ENCODE results near the gene MAOA. TPM values are rescaled to one million over a fixed set of nuclear protein-coding genes. Genes with fewer than 3 reads are reported as not detected.

The MAOA gene
- total RNA-seq, 1 experiment from 2014 or later = 0.23 TPM

DNA sequence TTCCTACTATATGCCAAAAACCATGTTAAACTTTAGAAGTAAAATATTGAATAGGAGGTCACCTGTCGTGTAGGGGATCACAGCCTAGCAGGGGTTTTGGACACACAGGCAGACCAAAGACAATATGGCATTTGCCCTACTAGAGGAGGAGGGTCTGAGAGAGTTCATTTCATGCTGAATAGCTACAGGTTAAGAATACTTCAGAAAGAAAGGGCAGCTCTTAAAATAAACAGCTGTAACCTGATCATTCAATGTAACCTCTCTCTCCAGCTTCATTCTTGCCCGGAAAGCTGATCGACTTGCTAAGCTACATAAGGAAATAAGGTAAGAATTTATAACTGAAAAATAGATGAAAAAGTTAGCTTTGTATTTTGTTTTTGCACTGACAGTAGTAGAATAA is 79.9 kb downstream of the MAOA start:
- POLR2A ChIA-PET = no interaction called here

DNA sequence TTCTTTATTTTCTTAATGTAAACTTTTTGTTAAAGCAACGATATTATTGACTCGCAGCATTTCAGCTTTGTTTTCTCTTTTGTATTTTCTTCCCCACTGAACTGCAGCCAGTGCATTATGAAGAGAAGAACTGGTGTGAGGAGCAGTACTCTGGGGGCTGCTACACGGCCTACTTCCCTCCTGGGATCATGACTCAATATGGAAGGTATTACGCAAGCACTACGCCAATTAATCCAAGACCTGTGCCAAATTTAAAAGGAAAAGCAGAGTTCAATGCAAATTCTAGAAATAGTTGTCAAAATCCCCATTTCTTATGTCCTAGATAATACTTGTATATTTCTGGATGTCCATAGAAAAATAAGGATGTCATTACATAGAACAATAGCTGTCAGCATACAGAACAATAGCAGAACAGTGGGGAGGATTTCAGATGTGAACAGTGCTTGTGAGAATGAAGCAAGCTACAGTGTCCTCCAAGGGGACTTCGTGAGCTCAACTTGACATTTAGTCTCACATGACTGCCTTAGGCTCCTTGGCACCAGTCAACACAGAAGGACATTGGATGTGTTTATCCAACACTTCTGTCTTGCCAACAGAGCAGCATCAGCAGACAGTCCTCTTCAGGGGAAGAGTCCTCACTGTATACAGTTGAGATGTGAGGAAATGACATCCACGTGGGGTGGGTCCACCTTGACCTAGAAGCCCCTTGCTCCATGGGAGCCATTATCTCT is 85.9 kb downstream of the MAOA start:
- Histone ChIP-seq H3K27me3 (ENCODE audit: control insufficient read depth, insufficient read depth, low read length) (no peaks in the 10 kb centered on the region), H3K36me3 (ENCODE audit: control insufficient read depth, insufficient read depth, low read length) (no peaks in the 10 kb centered on the region), H3K4me1 (ENCODE audit: control insufficient read depth, insufficient read depth, low read length) (no peaks in the 10 kb centered on the region), H3K4me3 (ENCODE audit: low read depth in 2 of 2, low read length in 2 of 2) (no peak overlapping the region), H3K9me3 (ENCODE audit: control insufficient read depth, insufficient read depth, low read depth, low read length) (no peaks in the 10 kb centered on the region), H3K27ac (ENCODE audit: low read length) (no peak overlapping the region)
- ATAC-seq = no peak
- in situ Hi-C loops (cut with HindIII; ENCODE audit: low pct_unique_long_range_greater_than_20kb, low sequenced_read_pairs) = no loop called here
- CTCF ChIA-PET = no interaction called here
- intact Hi-C loops (cut with micrococcal nuclease; ENCODE audit: unreplicated experiment) = no loop called here
- no TSS peak for BruUV-seq (replicated peaks)
- no peak for DNase-seq (ENCODE audit: low read depth, low spot score)
- no peak for TF ChIP-seq POLR2AphosphoS5 (IDR thresholded peaks at IDR 0.05; ENCODE audit: low read depth, low read length)
- POLR2A ChIA-PET = no interaction called here

More for the DNA sequence above, 79.9 kb downstream of the MAOA start:
- Histone ChIP-seq H3K9me3 (ENCODE audit: control insufficient read depth, insufficient read depth, low read depth, low read length) (no peaks in the 10 kb centered on the region), H3K4me1 (ENCODE audit: control insufficient read depth, insufficient read depth, low read length) (no peaks in the 10 kb centered on the region), H3K4me3 (ENCODE audit: low read depth in 2 of 2, low read length in 2 of 2) (no peak overlapping the region), H3K36me3 (ENCODE audit: control insufficient read depth, insufficient read depth, low read length) (no peaks in the 10 kb centered on the region), H3K27me3 (ENCODE audit: control insufficient read depth, insufficient read depth, low read length) (no peaks in the 10 kb centered on the region), H3K27ac (ENCODE audit: low read length) (no peak overlapping the region)
- no peak for DNase-seq (ENCODE audit: low read depth, low spot score)
- ATAC-seq = no peak
- in situ Hi-C loops (cut with HindIII; ENCODE audit: low pct_unique_long_range_greater_than_20kb, low sequenced_read_pairs) (no loop called here), intact Hi-C loops (cut with micrococcal nuclease; ENCODE audit: unreplicated experiment) (no loop called here)
- CTCF ChIA-PET = no interaction called here
- BruUV-seq (replicated peaks) = no TSS peak
- TF ChIP-seq, protein P1, sequence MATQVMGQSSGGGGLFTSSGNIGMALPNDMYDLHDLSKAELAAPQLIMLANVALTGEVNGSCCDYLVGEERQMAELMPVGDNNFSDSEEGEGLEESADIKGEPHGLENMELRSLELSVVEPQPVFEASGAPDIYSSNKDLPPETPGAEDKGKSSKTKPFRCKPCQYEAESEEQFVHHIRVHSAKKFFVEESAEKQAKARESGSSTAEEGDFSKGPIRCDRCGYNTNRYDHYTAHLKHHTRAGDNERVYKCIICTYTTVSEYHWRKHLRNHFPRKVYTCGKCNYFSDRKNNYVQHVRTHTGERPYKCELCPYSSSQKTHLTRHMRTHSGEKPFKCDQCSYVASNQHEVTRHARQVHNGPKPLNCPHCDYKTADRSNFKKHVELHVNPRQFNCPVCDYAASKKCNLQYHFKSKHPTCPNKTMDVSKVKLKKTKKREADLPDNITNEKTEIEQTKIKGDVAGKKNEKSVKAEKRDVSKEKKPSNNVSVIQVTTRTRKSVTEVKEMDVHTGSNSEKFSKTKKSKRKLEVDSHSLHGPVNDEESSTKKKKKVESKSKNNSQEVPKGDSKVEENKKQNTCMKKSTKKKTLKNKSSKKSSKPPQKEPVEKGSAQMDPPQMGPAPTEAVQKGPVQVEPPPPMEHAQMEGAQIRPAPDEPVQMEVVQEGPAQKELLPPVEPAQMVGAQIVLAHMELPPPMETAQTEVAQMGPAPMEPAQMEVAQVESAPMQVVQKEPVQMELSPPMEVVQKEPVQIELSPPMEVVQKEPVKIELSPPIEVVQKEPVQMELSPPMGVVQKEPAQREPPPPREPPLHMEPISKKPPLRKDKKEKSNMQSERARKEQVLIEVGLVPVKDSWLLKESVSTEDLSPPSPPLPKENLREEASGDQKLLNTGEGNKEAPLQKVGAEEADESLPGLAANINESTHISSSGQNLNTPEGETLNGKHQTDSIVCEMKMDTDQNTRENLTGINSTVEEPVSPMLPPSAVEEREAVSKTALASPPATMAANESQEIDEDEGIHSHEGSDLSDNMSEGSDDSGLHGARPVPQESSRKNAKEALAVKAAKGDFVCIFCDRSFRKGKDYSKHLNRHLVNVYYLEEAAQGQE (IDR thresholded peaks at IDR 0.05; ENCODE audit: insufficient read depth in 1 of 2, low read depth in 2 of 2, low read length in 1 of 2) = no peak
- TF ChIP-seq, protein P2, sequence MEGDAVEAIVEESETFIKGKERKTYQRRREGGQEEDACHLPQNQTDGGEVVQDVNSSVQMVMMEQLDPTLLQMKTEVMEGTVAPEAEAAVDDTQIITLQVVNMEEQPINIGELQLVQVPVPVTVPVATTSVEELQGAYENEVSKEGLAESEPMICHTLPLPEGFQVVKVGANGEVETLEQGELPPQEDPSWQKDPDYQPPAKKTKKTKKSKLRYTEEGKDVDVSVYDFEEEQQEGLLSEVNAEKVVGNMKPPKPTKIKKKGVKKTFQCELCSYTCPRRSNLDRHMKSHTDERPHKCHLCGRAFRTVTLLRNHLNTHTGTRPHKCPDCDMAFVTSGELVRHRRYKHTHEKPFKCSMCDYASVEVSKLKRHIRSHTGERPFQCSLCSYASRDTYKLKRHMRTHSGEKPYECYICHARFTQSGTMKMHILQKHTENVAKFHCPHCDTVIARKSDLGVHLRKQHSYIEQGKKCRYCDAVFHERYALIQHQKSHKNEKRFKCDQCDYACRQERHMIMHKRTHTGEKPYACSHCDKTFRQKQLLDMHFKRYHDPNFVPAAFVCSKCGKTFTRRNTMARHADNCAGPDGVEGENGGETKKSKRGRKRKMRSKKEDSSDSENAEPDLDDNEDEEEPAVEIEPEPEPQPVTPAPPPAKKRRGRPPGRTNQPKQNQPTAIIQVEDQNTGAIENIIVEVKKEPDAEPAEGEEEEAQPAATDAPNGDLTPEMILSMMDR (IDR thresholded peaks at IDR 0.05) = no peak
- TF ChIP-seq SIN3A (IDR thresholded peaks at IDR 0.05; ENCODE audit: borderline replicate concordance, insufficient read depth, low read depth, low read length) = no peak
- TF ChIP-seq POLR2AphosphoS5 (IDR thresholded peaks at IDR 0.05; ENCODE audit: low read depth, low read length) = no peak
- TF ChIP-seq TCF7L2 (IDR thresholded peaks at IDR 0.05; ENCODE audit: low read depth, low read length) = no peak

DNA sequence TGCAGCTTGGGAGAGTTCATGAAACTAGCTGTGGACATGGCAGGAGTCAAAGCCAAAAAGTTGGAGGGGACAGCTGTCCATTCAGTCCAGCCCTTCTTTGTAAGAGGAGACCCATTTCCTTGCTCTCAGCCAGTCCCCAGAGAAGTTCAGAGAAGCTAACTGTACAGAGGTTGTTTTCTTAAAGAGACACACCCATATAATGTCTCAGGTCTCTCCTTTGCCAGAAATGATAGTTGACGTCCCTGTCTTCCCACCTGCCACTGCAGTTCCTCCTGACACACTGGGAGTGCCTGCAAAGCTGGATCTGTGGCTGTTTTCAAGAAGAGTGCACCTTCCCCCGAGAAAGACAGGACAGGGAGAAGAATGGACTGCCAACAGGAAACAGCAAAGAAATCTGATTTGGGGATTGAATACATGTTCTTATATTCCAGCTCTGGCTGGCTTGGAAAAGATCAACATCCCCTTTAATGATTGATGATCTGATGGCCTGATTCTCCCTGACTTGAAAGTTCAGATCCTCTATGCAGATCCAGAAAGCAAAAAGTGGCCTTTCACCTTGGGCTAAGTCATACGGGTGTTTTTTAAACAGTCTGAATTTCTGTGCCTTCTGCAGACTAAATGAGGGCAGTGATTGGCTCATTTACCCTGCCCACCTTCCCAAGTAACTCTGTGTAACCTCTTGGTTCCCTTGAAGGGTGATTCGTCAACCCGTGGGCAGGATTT is 87.2 kb downstream of the MAOA start:
- H3K36me3 ChIP-seq (ENCODE audit: control insufficient read depth, insufficient read depth, low read length) = no peaks in the 10 kb centered on the region
- intact Hi-C loops (cut with micrococcal nuclease; ENCODE audit: unreplicated experiment) = no loop called here
- no peaks in the 10 kb centered on the region for H3K4me1 ChIP-seq (ENCODE audit: control insufficient read depth, insufficient read depth, low read length)
- no peaks in the 10 kb centered on the region for H3K27me3 ChIP-seq (ENCODE audit: control insufficient read depth, insufficient read depth, low read length)
- no TSS peak for BruUV-seq (replicated peaks)
- ChIA-PET POLR2A (no interaction called here), CTCF (no interaction called here)
- in situ Hi-C loops (cut with HindIII; ENCODE audit: low pct_unique_long_range_greater_than_20kb, low sequenced_read_pairs) = no loop called here
- DNase-seq (ENCODE audit: low read depth, low spot score) (no peak), ATAC-seq (no peak)
- H3K4me3 ChIP-seq (ENCODE audit: low read depth in 2 of 2, low read length in 2 of 2) = no peak overlapping the region
- H3K27ac ChIP-seq (ENCODE audit: low read length) = no peak overlapping the region
- H3K9me3 ChIP-seq (ENCODE audit: control insufficient read depth, insufficient read depth, low read depth, low read length) = no peaks in the 10 kb centered on the region
- TF ChIP-seq SIN3A (IDR thresholded peaks at IDR 0.05; ENCODE audit: borderline replicate concordance, insufficient read depth, low read depth, low read length) = no peak
- TF ChIP-seq TCF7L2 (IDR thresholded peaks at IDR 0.05; ENCODE audit: low read depth, low read length) = no peak
- TF ChIP-seq, protein P1 (IDR thresholded peaks at IDR 0.05; ENCODE audit: insufficient read depth in 1 of 2, low read depth in 2 of 2, low read length in 1 of 2) = no peak
- TF ChIP-seq, protein P2 (IDR thresholded peaks at IDR 0.05) = no peak
- no peak for TF ChIP-seq POLR2AphosphoS5 (IDR thresholded peaks at IDR 0.05; ENCODE audit: low read depth, low read length)

Data from Panc1 (cell line).